Muscle of leg (tissue), 11 donors: ENCODE data around the gene IDH1. TPM values are rescaled to one million over a fixed set of nuclear protein-coding genes. Genes with fewer than 3 reads are reported as not detected.
A peak's percentile ranks its signal among the peaks of the same experiment; 100 is the strongest.
"Not testable (repeated sequence)": the region's sequence is repeated elsewhere in the genome, so short reads cannot be mapped to it uniquely, and the experiment has no call there.

Experiments
- DNase-seq: peaks from one replicate; pipeline ENCODE4 v3.0.0; 2013
- H3K27ac ChIP-seq: one replicate; pipeline ENCODE4 v1.5.1; 2013; ENCODE audit warnings: mild to moderate bottlenecking, low read length, control low read depth
- H3K27me3 ChIP-seq: one replicate; pipeline ENCODE4 v1.6.1; 2013; ENCODE audit warnings: low read length; ENCODE audit not compliant: control insufficient read depth, insufficient read depth
- H3K36me3 ChIP-seq: one replicate; pipeline ENCODE4 v1.6.1; 2013; ENCODE audit warnings: low read length; ENCODE audit not compliant: control insufficient read depth, insufficient read depth
- H3K4me1 ChIP-seq: one replicate; pipeline ENCODE4 v1.6.1; 2013; ENCODE audit warnings: low read length; ENCODE audit not compliant: control insufficient read depth, insufficient read depth
- H3K4me3 ChIP-seq: one replicate; pipeline ENCODE4 v1.5.1; 2013; ENCODE audit warnings: low read length, control low read depth
- H3K9me3 ChIP-seq: replicated peaks from 2 replicates; pipeline ENCODE4 v1.6.1; 2013; ENCODE audit warnings: low read depth, low read length; ENCODE audit not compliant: control insufficient read depth
- WGBS: methylation state at CpG from one replicate; pipeline ENCODE4 v1.1.5; 2013; ENCODE audit warnings: missing lambda C conversion rate; ENCODE audit not compliant: insufficient coverage; 5-methylcytosine and 5-hydroxymethylcytosine counted together
- polyA plus RNA-seq, 8 donors: library from polyadenylated mRNA; unstranded; fragments of 120-200 nt; gene quantifications; one replicate each; pipeline versions ENCODE4 v1.2.1 to v1.2.3, GENCODE V29; 2013; ENCODE audit warnings: inconsistent platforms in 1 of 8, low replicate concordance in 1 of 8; ENCODE audit not compliant: insufficient read length in 8 of 8, insufficient read depth in 1 of 8
- total RNA-seq: library from RNA; stranded (reverse); fragments of 120-200 nt; gene quantifications from one replicate; pipeline ENCODE4 v1.2.4, GENCODE V29; 2013

The IDH1 gene
- total and polyA plus RNA-seq, 9 donors = 33.3 to 43.7 (median 36.4) TPM

GRCh38 chr2:208280933-208281332 lies 26.1 kb upstream of the IDH1 start:
- DNase-seq = no peak
- Histone ChIP-seq H3K4me3 (no peak overlapping the region), H3K9me3 (no peaks in the 10 kb centered on the region), H3K4me1 (no peaks in the 10 kb centered on the region), H3K27ac (no peak overlapping the region), H3K27me3 (no peaks in the 10 kb centered on the region), H3K36me3 (peaks cover 19% of the 10 kb centered on the region)
- WGBS = no CpG with 5 or more reads among the region's 3 CpGs

- H3K9me3 ChIP-seq = no peaks in the 10 kb centered on the region
- H3K4me1 ChIP-seq = no peaks in the 10 kb centered on the region
- WGBS = no CpG with 5 or more reads among the region's 2 CpGs
- no peak for DNase-seq
- H3K36me3 ChIP-seq = peaks cover 21% of the 10 kb centered on the region
- no peak overlapping the region for H3K4me3 ChIP-seq
- H3K27me3 ChIP-seq = no peaks in the 10 kb centered on the region
- H3K27ac ChIP-seq = no peak overlapping the region
Observed at GRCh38 chr2:208280234-208280633, 25.4 kb upstream of the IDH1 start.

DNA sequence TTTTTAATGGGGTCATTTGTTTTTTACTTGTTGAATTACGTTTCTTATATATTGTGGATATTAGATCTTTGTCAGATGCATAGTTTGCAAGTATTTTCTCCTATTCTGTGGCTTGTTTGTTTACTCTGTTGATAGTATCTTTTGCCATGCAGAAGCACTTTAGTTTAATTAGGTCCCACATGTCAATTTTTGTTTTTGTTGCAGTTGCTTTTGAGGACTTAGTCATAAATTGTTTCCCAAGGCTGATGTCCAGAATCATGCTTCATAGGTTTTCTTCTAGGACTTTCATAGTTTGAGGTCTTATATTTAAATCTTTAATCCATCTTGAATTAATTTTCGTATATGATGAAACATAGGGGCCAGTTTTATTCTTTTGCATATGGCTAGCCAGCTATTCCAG lies 24.4 kb upstream of the IDH1 start:
- Histone ChIP-seq H3K9me3 (no peaks in the 10 kb centered on the region), H3K27ac (no peak overlapping the region), H3K36me3 (peaks cover 31% of the 10 kb centered on the region), H3K27me3 (no peaks in the 10 kb centered on the region), H3K4me1 (no peaks in the 10 kb centered on the region), H3K4me3 (no peak overlapping the region)
- no peak for DNase-seq
- no CpG with 5 or more reads among the region's 2 CpGs for whole genome bisulfite sequencing

- WGBS = no CpG with 5 or more reads among the region's 2 CpGs
- peaks cover 35% of the 10 kb centered on the region for H3K36me3 ChIP-seq
- H3K27me3 ChIP-seq = no peaks in the 10 kb centered on the region
- no peaks in the 10 kb centered on the region for H3K4me1 ChIP-seq
- no peak overlapping the region for H3K4me3 ChIP-seq
- DNase-seq = no peak
- no peak overlapping the region for H3K27ac ChIP-seq
- no peaks in the 10 kb centered on the region for H3K9me3 ChIP-seq
Observed at GRCh38 chr2:208278549-208278948, 23.7 kb upstream of the IDH1 start.

- DNase-seq = no peak
- Histone ChIP-seq H3K27ac (no peak overlapping the region), H3K4me1 (no peaks in the 10 kb centered on the region), H3K9me3 (no peaks in the 10 kb centered on the region), H3K4me3 (no peak overlapping the region), H3K27me3 (no peaks in the 10 kb centered on the region), H3K36me3 (peaks cover 30% of the 10 kb centered on the region)
Observed at GRCh38 chr2:208274748-208275147, 19.9 kb upstream of the IDH1 start.

GRCh38 chr2:208269091-208269490 lies 14.2 kb upstream of the IDH1 start:
- H3K4me1 ChIP-seq = peaks cover 13% of the 10 kb centered on the region
- no peaks in the 10 kb centered on the region for H3K27me3 ChIP-seq
- no peak for DNase-seq
- no peaks in the 10 kb centered on the region for H3K9me3 ChIP-seq
- peaks cover 13% of the 10 kb centered on the region for H3K36me3 ChIP-seq
- no peak overlapping the region for H3K4me3 ChIP-seq
- 100% methylated on average over 1 of the region's 2 CpGs for WGBS
- no peak overlapping the region for H3K27ac ChIP-seq

GRCh38 chr2:208268156-208268952 lies 13.5 kb upstream of the IDH1 start:
- peaks cover 8% of the 10 kb centered on the region for H3K36me3 ChIP-seq
- 94% methylated on average over 2 of the region's 8 CpGs for WGBS
- no peak overlapping the region for H3K27ac ChIP-seq

GRCh38 chr2:208267526-208267925 lies 12.7 kb upstream of the IDH1 start:
- DNase-seq, H3K27me3 ChIP-seq, H3K9me3 ChIP-seq, H3K36me3 ChIP-seq, H3K27ac ChIP-seq: not testable (repeated sequence)
- Histone ChIP-seq H3K4me3 (peak overlapping the region; percentile 95), H3K4me1 (peaks cover 13% of the 10 kb centered on the region)
- 74% methylated on average over 12 of the region's 22 CpGs for WGBS

More at GRCh38 chr2:208268156-208268952, 13.5 kb upstream of the IDH1 start:
- Histone ChIP-seq H3K27me3 (no peaks in the 10 kb centered on the region), H3K9me3 (no peaks in the 10 kb centered on the region), H3K4me3 (no peak overlapping the region), H3K4me1 (peaks cover 13% of the 10 kb centered on the region)
- DNase-seq = no peak

GRCh38 chr2:208266936-208267335 lies 12.1 kb upstream of the IDH1 start:
- no CpG with 5 or more reads among the region's 3 CpGs for WGBS

DNA sequence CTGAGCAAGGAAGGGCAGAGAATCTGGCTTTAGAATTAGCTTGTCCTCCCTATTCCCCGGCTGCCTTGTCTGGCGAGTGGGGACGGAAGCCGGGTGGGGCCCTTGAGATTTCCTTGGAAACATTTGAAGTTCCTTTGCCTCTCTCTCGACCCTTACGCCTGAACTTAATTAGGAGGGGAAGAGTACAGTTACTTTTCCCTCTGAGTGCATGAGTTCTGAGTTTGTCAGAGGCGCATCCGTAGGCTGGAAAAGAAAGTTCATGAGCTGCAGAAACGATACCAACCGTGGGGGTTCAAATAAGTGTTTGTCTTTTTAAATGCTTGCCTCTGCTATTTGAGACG lies 11.7 kb upstream of the IDH1 start:
- 0% methylated on average over 4 of the region's 11 CpGs for WGBS
- H3K9me3 ChIP-seq = peaks cover 2% of the 10 kb centered on the region
- H3K36me3 ChIP-seq = peaks cover 6% of the 10 kb centered on the region
- peaks cover 13% of the 10 kb centered on the region for H3K4me1 ChIP-seq
- peak overlapping the region; percentile 95 for H3K4me3 ChIP-seq
- no peaks in the 10 kb centered on the region for H3K27me3 ChIP-seq
- no peak for DNase-seq
- H3K27ac ChIP-seq = peak overlapping the region; percentile 97

More at GRCh38 chr2:208266936-208267335, 12.1 kb upstream of the IDH1 start:
- Histone ChIP-seq H3K4me3 (peak overlapping the region; percentile 95), H3K4me1 (peaks cover 13% of the 10 kb centered on the region), H3K36me3 (peaks cover 6% of the 10 kb centered on the region), H3K27ac (peak overlapping the region; percentile 97), H3K27me3 (no peaks in the 10 kb centered on the region), H3K9me3 (peaks cover 2% of the 10 kb centered on the region)
- no peak for DNase-seq
